H1 (cell line): ENCODE data around the gene HOXD12. TPM values are rescaled to one million over a fixed set of nuclear protein-coding genes. Genes with fewer than 3 reads are reported as not detected.

ENCODE experiments used
- BACH1 ChIP-seq: IDR thresholded peaks from 2 replicates; pipeline ENCODE4 v1.6.1; 2012; ENCODE audit warnings: low read length, improper control_type of control experiment
- E2F6 ChIP-seq: IDR thresholded peaks from 2 replicates; pipeline ENCODE4 v1.6.1; 2012; ENCODE audit warnings: inconsistent platforms
- JUN ChIP-seq: IDR thresholded peaks from 2 replicates; pipeline ENCODE4 v1.6.1; 2011; ENCODE audit warnings: low read depth, mild to moderate bottlenecking, improper control_type of control experiment, low read length
- MAFK ChIP-seq: IDR thresholded peaks from 2 replicates; pipeline ENCODE4 v1.6.1; 2012; ENCODE audit warnings: low read depth, mild to moderate bottlenecking, improper control_type of control experiment, low read length
- PHF8 ChIP-seq: fragments of 200-600 bp; sonication (generic); conservative IDR thresholded peaks from 2 replicates; pipeline ENCODE4 v1.7.1; 2012; ENCODE audit warnings: low read depth, mild to moderate bottlenecking, inconsistent platforms, low read length, moderate library complexity
- RAD21 ChIP-seq, 2 experiments: IDR thresholded peaks in 1 of 2; conservative IDR thresholded peaks in 1 of 2; 2 replicates each; pipeline ENCODE4 v1.6.1; 2011; ENCODE audit warnings: low read depth in 2 of 2, low read length in 2 of 2, improper control_type of control experiment in 1 of 2, inconsistent platforms in 1 of 2, mild to moderate bottlenecking in 1 of 2, moderate library complexity in 1 of 2
- RBBP5 ChIP-seq: IDR thresholded peaks from 2 replicates; pipeline ENCODE4 v1.7.1; 2012; ENCODE audit warnings: low read depth, mild to moderate bottlenecking, inconsistent platforms, low read length, moderate library complexity, borderline replicate concordance
- RFX5 ChIP-seq: IDR thresholded peaks from 2 replicates; pipeline ENCODE4 v1.6.1; 2011; ENCODE audit warnings: low read depth, low read length, improper control_type of control experiment, borderline replicate concordance
- RNF2 ChIP-seq: fragments of 200-900, 300-1000 bp; sonication (generic); IDR thresholded peaks from 2 replicates; pipeline ENCODE4 v1.7.1; 2016; ENCODE audit warnings: borderline replicate concordance, low read depth, mild to moderate bottlenecking, antibody characterized with exemption, low read length; ENCODE audit not compliant: poor library complexity, severe bottlenecking; ENCODE audit errors: missing control alignments
- SUZ12 ChIP-seq: fragments of 200-600 bp; sonication (generic); IDR thresholded peaks from 2 replicates; pipeline ENCODE4 v1.6.1; 2012; ENCODE audit warnings: mild to moderate bottlenecking, inconsistent platforms, low read length, moderate library complexity, mixed read lengths
- TBP ChIP-seq: IDR thresholded peaks from 2 replicates; pipeline ENCODE4 v1.6.1; 2011; ENCODE audit warnings: low read depth, low read length, improper control_type of control experiment
- polyA plus RNA-seq, 7 experiments: library from polyadenylated mRNA; depleted of rRNA in 3 of 7; stranded (reverse) in 5 of 7; unstranded in 2 of 7; fragments of >200 nt in 5 of 7; fragments of 200-250 nt in 2 of 7; gene quantifications; 1 replicate in 5 of 7; 2 replicates in 1 of 7; 4 replicates in 1 of 7; pipeline versions ENCODE4 v1.2.1 to v1.2.3, GENCODE V29; 2011 to 2013; ENCODE audit warnings: missing spikeins in 2 of 7, mixed read lengths in 2 of 7
- total RNA-seq: library from RNA; stranded (reverse); fragmentation: NEBNext Ultra II Directional; extraction: Animal tissue kit (Norgen Biotek cat#: 25700); gene quantifications from 2 replicates; pipeline ENCODE4 v1.2.1, GENCODE V29; 2021

HOXD12 gene
- total and polyA plus RNA-seq, 2 of the 8 experiments (the other 6 are each of a cell fraction or from before 2014, with no cell fraction given), result not detected

GRCh38 chr2:176093145-176093897 lies 6.3 kb upstream of the HOXD12 start (continued):
- TF ChIP-seq E2F6 (peak; percentile 90), RBBP5 (no peak), RNF2 (peak; percentile 97), MAFK (no peak), RAD21 (IDR thresholded peaks at IDR 0.05 in 1 of 2, conservative IDR thresholded peaks at IDR 0.05 in 1 of 2; ENCODE audit: low read depth in 2 of 2, low read length in 2 of 2) (no peak), SUZ12 (peak; percentile 95), TBP (no peak), BACH1 (no peak), JUN (no peak), PHF8 (no peak), RFX5 (no peak)
